GM21367 (cell line): ENCODE results near the gene COL16A1.
A peak's percentile ranks its signal among the peaks of the same experiment; 100 is the strongest.

Source experiments
- ATAC-seq: cut with Tn5 transposase; IDR thresholded peaks from one replicate; pipeline ENCODE4 v1.9.1; 2021; ENCODE audit not compliant: unreplicated experiment

COL16A1 gene

DNA sequence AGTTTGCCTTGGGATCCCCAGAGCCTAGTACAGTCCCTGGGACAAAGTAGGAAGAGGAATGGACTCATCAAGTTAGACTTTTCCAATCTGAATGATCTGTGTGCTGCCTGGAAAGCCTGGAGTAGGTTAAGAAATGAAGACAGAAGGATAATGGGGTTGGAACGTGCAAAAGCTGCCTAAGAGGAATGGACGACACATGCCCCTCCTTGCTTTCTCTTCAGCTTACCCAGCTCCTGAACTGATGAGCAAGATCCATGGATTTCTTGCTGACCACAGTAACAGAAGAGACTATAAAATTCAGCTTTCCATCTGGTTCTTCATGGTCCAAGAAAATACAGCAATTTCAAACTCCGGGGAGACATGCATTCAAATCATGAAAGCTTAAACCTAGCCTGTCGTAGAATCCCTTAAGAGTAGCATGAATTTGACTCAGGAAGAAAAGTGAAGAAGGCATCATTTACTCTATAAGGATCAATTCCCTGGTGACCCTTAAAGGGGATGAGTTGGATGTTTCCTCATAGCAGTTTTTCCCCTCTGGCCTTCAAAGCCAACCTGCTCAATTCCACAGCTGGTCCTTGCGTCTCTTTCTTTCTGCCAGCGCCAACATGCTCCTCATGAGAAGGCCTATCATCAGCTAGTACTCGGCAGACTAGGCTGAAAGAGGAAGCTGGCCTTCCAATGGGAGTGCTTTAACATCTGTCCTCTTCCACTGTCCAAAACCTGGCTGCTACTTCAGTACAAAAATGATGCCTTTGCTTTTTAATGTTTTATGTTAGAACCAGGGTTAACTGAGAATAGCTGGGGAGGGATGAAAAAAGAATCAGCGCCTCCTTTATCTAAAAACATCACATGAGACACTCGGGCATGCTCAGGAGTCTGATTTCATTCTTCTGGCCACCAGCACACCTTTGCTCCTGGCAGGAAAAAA, 53.4 kb downstream of the COL16A1 start:
- no peak for ATAC-seq

- ATAC-seq: no peak
These were observed 55.0 kb downstream of the COL16A1 start for GRCh38 chr1:31648641-31649357.

- ATAC-seq: no peak
These were observed 55.6 kb downstream of the COL16A1 start for GRCh38 chr1:31648190-31648589.

DNA sequence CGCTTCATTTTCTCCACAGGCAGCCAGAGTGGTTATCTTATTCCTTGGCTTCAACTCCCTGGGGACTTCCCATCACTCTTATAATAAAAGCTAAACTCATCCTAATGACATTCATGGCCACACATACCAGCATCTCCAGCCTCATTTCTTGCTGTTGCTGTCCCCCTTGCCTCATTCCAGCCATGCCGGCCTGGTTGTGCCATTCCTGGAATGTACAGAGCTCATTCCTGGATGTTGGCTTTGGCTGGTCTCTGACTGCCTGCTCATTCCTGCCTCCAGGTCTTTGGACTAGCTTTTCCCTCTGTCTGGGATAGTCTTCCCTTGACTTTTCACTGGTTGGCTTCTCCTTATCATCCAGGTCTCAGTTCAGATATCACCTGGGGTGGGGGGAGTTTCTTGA, 56.7 kb downstream of the COL16A1 start:
- ATAC-seq: no peak

- ATAC-seq: no peak
These were observed 57.4 kb downstream of the COL16A1 start for GRCh38 chr1:31646259-31646960.

GRCh38 chr1:31645274-31645568, 58.6 kb downstream of the COL16A1 start:
- ATAC-seq: no peak

DNA sequence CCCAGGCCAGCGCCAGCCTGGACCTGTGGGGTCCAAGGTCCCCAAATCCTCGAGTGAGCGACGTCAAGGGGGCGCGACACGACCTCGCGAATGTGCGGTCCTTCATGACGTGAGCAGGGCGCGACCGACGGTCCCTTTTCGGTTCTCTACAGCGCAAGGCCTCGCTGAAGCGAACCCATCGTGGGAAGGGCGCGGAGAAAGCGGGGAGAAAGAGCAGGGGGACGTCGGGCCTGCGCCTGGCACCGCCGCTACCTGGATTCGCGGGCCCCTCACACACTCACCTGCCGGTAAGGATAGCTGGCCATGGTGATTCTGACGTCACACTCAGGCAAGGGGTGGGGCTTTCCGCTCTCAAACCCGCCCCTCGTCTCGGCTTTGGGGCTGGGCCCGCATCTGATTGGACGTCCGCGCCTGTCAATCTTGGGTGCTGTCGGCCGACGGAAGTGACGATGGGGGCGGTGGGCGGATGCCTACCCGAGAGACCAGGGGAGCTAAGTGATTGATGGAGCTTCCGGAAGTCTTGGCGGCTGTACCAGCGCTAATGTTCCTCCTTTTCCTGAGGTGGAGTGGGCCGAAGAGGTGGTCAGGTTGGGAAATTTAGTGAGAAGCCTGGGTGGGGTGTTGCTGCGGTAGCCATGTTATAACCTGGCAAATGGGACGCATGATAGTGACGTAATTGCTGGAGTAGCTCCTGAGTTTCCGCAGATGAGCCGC, 59.1 kb downstream of the COL16A1 start, which contains the start of gene PEF1:
Gene PEF1 (minus strand): TSS at position 317 of the 714 bp plus-strand sequence. CDS start 12 bp downstream, at position 305.
- ATAC-seq: peak; percentile 73

GRCh38 chr1:31643976-31644559, 59.7 kb downstream of the COL16A1 start:
- ATAC-seq: no peak

- ATAC-seq: no peak
These were observed 60.9 kb downstream of the COL16A1 start for GRCh38 chr1:31642897-31643296.

GRCh38 chr1:31642366-31642765, 61.5 kb downstream of the COL16A1 start:
- ATAC-seq: no peak

DNA sequence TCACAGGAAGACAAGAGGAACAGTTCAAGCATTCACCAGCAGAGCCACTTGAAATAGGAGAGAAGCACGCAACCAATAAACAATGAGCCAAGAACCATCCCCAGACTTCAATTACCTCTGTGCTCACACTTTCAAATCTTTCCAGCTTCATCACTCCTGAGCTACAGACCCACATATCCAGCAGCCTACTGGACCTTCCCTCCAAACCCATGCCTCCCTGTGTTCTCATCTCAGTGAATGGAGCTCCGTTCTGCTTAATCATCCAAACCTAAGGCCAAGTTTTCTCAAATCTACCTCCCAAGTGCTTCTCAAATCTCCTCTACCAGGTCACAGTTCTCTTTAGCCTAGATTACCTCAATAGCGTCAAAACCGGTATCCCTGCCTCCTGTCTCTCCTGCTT, 62.9 kb downstream of the COL16A1 start:
- no peak for ATAC-seq

DNA sequence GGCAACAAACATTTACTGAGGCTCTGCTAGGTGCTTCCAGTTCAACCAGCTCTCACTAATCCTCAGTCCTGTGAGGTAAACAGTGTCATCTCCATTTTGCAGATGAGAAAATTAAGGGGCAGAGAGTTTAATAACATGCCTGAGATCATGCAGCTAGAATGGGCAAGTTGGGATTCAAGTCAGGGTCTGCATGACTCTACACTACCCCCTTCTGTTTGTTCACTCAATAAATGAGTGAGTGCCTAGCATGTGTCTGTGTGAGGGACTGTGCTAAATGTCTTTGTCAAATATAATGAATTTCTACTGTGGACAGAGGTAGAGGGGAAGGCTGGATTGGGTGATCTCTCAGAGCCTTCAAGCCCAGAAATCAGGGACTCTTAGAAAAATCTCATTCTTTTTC, 63.6 kb downstream of the COL16A1 start:
- no peak for ATAC-seq

GRCh38 chr1:31639543-31639942, 64.3 kb downstream of the COL16A1 start:
- ATAC-seq: no peak

GRCh38 chr1:31637915-31638673, 65.7 kb downstream of the COL16A1 start:
- no peak for ATAC-seq

GRCh38 chr1:31633117-31633516, 70.7 kb downstream of the COL16A1 start:
- no peak for ATAC-seq

DNA sequence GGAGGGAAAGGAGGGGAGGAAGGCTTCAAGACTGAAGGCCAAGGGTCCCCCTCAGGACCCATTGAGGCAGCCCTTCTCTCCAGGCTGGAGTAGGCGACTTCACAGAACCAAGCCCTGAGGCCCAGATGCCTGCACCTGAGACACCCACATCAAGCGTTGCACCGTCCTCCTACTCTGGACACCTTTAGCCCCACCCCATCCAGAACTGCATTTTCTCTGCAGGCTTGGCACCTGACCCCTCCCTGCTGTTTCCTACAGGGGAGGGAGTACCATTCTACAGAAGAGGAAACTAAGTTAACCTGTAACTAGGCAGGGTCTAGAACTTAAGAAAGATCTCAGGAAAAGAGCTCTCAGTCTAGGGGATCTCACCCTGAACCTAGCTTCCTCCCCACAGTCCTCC, 71.2 kb downstream of the COL16A1 start:
- no peak for ATAC-seq

- no peak for ATAC-seq
These were observed 74.8 kb downstream of the COL16A1 start for GRCh38 chr1:31628931-31629556.

DNA sequence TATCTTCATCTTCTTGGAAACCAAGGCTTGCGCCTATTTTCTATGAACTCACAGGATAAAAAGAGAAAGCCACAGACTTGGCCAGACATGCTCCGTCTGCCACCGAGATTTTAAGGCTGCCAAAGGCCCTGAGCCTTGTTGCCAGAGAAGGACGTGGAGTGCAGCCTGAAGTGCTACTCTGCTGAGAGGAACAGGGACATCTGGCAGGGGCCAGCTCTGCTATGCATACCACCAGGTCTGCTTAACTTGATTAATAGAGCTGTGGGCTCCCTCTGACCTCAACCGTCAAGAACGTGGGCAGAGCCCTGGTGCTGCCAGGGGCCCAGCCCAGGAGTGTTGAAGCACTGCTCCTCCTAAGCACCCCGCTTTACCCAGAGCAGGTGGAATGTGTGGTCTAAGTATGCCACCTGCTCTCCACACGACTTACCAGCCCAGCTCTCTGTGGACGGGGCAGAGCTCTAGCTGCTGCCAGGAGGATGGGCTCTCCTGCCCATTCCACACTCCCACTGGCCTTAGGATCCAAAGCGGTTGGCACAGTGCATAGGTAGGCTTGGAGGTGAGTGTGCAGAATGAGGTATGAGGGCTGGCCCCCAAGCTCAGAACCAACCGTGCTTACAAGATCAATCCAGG, 75.8 kb downstream of the COL16A1 start:
- no peak for ATAC-seq
